ENCODE data around the gene TDP1.

TDP1 gene

DNA sequence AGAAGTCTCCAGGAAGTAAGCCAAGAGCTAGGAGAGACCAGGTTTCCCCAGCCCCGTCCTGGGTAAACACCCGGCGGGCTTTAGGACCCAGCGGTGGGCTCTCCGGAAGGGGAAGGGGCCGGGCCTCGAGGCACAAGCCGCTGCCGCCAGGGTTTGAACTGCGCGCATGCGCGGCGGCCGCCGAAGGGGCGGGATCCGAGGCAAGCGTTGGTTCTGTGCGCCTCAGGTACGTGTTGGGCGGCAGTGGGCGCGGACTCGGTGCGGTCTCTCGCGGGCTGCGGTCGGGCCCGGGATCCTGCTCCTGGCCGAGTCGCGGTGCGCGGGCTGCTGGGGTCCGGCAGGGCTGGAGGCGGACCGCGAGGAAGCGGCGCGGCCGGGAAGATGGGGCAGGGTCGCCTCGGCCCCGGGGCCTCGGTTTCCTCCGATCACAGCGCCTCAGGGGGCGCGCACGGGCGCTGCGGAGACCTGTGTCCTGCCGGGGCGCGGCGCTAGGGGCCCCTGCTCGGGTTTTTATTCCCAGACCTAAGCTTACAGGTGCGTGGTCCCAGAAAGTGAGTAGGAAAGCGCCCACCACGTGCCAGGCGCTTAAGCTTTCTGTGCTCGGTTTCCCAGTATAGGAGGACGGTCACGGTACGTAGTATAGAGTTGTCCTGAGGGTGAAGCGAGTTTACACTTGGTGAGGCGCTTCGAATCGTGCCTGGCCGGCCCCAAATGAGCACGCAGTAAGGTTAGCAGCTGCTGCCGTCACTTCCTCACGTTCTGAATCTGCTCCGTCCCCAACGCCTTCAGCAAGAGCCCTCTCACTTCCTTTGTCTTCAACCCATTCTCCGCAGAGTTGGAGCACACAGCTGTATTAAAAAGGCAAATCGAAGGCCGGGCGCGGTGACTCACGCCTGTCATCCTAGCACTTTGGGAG, at the start of gene TDP1:
TSS of gene TDP1 (plus strand) at position 183 of the 916 bp plus-strand sequence. CDS start 7,188 bp downstream, outside the sequence.
- peak within 1 kb of the TSS; percentile 82 for H3K4me3 ChIP-seq (ENCODE audit: low read depth, low read length)
- DNase-seq (ENCODE audit: low read depth) = peak; percentile 79

DNA sequence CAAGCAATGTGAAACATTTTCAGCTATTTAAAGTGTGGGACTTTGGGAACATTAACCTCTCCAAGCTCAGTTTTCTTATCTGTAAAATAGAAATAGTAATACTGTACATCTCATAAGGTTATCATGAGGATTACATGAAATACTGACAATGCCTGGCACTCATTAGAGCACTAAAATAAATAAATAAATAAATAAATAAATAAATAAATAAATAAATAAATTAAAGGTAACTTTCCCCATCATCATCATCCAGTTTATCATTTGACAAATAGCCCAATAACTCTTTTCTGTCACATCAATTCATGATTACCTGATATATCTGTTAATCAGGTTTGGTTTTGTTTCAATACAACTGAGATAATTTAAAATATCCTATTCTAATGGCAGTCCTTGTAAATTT, 49.7 kb upstream of the TDP1 start:
- H3K4me3 ChIP-seq (ENCODE audit: low read depth, low read length) = no peak overlapping the region
- no peak for DNase-seq (ENCODE audit: low read depth)

DNA sequence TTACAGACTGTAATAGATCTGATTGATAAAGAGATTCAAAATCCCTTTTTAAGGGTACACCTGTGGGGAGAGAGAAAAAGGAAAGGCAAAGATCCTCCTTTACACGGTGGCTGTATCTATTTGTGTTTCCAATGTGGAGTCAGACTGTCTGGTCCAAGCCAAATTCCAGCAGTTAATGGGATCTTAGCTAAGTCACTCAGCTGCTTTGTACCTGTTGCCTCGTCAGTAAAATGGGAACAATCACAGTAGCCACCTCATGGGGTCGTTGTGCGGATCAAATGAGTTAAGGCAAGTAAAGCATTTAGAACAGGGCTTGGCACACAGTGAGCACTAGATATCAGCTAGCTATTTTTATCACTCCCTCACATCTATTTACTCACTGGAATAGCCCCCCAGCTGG, 48.1 kb upstream of the TDP1 start:
- DNase-seq (ENCODE audit: low read depth) = no peak

DNA sequence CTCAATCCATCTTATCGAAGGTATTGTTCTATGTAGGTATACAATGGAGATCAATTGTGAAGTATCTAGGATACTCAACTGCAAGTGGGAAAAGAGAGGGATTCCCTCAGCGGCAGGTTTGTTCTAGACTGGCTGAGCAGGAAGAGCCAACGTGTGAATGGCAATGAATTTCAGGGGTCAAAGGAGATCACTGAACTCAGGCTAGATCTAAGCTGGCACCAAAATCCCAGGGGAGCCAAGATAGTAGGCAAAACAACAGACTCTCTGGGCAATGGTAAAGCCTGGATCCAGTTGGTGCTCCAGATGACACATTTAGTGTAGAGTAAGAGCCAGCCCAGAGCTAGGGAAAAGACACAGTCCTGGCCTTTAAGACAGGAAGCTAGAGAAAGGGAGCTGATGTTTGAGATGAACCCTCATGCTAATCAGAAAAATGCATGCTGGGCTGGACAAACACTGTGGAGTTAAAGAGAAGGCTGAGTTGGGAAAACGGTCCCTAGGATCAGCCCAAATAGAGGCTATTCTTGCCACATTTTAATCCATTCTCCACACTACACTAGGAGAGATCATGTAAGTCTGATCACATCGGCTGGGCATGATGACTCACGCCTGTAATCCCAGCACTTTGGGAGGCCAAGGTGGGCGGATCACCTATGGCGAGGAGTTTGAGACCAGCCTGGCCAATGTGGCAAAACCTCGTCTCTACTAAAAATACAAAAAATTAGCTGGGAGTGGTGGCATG, 46.8 kb upstream of the TDP1 start:
- no peak overlapping the region for H3K4me3 ChIP-seq (ENCODE audit: low read depth, low read length)
- no peak for DNase-seq (ENCODE audit: low read depth)

More for the DNA sequence above, 48.1 kb upstream of the TDP1 start:
- H3K4me3 ChIP-seq (ENCODE audit: low read depth, low read length) = no peak overlapping the region

DNA sequence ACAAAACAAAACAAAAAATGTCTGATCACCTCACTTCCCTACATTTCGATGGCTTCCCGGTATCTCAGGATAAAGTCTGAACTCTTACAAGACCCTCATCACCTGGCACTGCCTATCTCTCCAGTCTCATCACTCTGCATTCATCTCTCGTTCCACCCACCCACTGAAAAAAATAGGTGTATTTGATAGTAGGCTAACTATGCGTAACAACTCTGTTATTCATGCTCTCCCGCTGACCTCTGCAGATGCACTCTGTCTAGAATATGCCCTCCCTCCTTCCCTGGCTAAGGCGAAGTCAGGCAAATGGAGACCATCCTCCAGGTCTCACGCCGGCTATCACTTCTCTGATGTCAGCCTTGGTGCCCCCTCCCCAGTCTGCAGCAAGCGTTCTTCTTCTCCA, 46.1 kb upstream of the TDP1 start:
- no peak overlapping the region for H3K4me3 ChIP-seq (ENCODE audit: low read depth, low read length)
- no peak for DNase-seq (ENCODE audit: low read depth)

DNA sequence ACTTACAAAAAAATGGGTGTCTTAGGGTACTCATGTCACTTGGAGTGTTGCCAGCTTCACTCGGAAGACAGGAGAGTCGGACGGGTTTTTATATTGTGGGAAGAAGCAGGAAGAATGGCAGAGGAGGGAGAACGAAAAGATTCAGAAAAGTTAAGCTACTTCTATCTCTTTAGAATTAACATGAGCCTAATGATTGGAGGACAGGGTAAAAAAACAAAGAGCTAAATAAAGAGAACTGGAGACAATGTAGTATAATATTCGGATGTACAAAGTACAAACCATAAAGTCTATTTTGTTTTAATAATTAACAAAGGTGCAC, 45.1 kb upstream of the TDP1 start:
- DNase-seq (ENCODE audit: low read depth) = no peak
- no peak overlapping the region for H3K4me3 ChIP-seq (ENCODE audit: low read depth, low read length)

DNA sequence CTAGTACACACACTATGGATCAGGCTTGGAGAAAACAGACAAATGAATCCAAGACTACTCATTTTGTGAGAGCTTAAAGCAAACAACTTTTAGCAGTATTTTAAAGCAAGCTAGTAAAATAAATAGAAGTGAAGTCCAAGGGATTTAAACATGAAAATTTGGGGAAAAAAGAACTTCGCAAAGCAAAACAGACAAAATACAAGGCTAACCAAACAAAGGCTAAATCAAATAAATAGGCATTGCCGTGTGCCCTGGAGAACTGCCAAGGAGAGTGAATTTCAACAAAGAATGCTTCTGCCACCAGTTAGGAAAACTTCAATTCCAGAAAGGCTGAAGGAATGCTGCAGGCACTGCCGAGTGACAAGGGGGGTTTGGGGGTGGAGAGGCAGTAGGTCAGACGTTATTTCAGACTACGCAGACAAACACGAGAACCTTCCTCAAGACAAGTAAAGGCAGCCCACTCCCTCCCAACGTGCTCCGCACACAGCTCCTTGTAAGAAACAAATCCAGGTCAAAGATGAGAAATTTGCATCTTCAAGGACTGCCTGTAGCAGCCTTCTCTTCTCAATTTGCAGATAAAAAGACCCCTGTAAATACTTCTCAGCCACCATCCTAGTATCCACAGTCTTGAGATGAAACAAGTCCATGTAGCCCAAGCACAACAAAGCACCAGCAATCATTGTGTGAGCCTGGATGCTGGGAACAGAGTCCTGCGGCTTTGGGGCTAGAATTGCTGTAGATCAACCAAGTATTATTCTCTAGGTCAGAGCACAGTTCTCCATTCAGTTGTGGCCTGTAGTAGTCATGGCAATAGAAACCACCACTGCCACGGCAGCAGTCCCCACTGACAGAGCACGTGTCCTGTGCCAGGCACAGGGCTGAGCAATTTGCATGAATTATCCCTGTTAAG, 44.5 kb upstream of the TDP1 start:
- DNase-seq (ENCODE audit: low read depth) = no peak
- H3K4me3 ChIP-seq (ENCODE audit: low read depth, low read length) = no peak overlapping the region

DNA sequence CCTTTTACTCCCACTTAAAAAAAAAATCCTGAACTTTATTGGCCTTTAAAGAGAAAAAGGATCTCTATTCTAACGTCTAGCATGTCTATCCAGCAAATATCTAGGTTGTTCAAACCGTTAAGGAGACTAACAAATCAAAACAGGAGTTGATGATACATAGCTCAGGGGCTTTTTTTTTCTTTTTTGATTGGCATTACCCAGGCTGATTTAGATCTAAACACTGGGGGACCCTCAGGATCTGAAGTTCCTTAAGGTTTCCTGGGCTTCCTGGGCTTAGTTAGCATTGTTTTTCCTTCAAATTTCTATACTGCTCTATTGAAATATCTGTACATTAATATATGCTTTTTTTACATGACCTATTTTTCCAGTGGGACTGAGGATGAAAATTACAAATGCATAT, 43.5 kb upstream of the TDP1 start:
- H3K4me3 ChIP-seq (ENCODE audit: low read depth, low read length) = no peak overlapping the region
- no peak for DNase-seq (ENCODE audit: low read depth)

DNA sequence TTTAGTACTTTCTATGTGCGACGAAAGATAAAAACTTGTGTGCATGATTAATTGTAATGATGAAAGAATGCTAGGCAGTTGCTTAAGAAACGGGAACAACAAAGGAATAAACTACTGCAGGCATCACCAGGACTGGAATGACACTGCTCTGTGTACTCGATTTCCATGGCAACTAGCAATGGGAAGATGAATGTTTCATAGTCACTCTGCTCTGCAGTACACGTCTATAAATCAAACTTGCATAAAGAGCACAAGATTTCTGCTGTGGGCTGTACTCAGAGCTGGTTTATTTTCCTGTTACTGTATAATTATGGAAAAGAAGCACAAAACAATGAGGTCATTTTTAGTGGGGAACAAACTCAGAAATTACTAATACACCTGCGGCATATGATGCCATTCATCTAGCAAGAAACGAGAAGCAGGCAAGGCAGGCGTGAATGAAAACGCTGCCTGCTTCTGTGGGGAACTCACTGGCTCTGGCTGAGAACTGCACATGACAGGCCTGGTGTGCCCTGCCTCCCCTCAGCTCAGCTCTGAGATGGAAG, 43.0 kb upstream of the TDP1 start:
- H3K4me3 ChIP-seq (ENCODE audit: low read depth, low read length) = no peak overlapping the region
- DNase-seq (ENCODE audit: low read depth) = peak; percentile 94

DNA sequence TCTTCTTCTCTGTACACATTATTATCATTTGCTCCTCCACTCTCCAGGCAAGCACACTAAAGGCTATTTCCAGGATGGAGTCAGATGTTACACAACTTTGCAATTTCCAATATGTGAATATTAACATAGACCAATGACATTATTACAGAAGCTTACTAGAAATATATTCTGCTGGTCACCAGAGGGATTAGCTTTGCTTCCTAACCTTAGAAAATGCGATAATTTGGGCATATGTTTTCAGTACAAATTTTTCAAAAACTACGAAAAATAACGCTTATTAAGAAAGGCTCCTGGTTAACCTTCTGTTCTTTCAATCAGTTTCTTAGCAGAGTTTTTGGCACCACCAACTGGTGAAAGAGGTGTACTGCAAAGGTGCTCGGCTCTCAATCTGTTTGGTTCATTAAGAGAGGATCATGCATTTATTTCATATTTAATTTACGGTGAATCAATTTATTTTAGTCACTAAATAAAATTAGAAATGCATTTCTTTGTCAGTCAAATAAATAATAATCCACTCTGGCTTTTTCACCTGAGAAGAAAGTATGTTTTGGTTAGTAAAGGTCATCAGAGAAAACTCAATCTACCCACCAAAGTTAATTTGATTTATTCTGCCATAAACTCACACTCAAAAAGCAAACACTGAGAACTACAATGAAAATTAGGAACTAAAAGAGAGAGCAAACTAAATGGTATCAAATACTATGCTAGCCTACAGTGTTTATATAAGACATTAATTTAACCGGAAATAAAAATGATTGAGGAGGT, 40.4 kb upstream of the TDP1 start:
- no peak overlapping the region for H3K4me3 ChIP-seq (ENCODE audit: low read depth, low read length)
- DNase-seq (ENCODE audit: low read depth) = no peak

DNA sequence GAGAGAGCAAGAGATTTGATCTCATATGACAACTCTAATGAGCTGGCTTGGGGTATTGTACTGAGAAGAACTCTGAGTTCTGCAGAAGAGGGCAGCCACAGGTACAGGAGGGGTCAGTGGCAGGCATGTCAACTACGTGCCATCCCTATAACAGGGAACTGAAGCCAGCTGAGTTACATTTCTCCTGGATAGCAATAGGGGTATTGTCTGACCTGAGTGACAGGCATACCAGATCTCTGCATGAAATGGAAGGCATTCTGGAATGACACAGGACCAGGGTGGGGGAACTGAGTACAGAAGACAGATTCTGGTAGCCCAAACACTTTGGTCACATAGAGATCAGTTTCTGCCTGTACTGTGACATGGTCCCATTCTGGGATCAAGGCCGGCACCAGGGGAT, 37.0 kb upstream of the TDP1 start:
- no peak for DNase-seq (ENCODE audit: low read depth)
- H3K4me3 ChIP-seq (ENCODE audit: low read depth, low read length) = no peak overlapping the region

DNA sequence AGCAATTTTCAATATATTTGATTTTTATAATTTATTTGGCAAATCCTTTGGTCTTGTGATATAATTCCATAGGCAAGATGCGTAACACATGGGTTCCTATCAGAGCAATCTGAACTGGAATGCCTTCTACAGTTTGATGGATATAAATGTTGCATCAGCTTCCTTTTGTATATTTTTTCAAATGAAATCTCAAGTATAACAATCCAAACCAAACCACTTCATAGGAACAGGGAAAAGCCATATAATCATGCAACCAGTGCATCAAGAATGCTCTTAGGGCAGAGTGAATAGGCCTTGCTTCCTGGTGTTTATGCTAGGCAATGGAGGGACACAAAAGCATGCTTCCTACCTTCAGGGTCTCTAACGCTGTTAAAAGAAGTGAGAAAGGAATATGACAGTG, 35.7 kb upstream of the TDP1 start:
- H3K4me3 ChIP-seq (ENCODE audit: low read depth, low read length) = no peak overlapping the region
- DNase-seq (ENCODE audit: low read depth) = no peak

DNA sequence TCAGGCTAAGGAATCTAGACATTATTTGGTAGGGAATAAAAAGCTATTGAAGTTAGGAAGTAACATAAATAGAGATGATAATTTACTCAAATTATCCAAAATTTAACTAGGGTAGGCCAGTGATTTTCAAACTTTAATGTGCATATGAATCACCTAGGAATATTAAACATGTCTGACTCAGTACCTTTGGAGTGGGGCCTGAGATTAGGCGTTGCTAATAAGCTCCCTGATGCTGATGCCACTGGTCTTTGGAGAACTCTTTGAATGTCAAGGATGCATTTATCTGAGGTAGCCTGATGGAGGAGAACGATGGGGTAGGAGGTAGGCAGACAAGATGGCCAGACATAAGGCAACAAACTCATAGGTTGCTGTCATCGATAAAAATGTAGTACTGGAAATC, 34.4 kb upstream of the TDP1 start:
- no peak overlapping the region for H3K4me3 ChIP-seq (ENCODE audit: low read depth, low read length)
- no peak for DNase-seq (ENCODE audit: low read depth)

DNA sequence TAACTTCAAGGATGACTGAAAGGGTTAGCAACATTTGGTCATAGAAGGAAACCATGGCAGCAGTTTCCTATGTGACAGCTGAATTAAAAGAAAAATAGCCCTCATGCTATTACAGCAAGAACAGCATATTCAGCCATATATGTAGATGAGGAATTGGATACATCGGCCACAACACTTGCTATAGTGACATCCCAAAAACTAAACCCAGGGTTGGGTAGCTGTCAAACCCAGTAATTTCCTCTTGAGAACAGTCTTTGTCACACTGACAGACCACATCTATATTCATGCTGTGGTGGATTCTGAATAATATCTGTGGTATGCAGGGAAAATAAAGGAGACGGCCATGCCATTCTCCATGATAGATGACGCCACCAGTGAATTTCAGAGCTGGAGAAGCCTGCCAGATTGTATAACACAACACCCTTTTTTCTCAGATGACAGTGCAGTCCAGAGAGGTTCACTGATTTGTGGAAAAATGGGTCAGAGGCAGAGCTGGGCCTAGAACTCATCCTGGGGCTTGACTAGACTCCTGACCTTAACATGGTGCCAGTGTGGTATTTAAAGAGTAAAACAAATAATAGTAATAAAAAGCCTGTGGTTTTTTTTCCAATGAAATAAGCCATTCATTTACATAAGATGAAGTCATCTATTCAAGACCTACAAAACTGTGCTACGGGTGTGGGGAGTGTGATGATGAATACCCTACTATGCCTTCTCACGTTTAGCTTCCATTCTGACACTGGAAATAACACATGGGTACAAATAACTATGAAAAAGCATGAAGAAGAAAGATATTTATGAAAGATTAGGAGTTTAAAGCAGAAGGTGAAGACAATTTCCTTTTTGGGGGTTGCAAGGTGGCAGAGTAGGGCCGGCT, 33.5 kb upstream of the TDP1 start:
- H3K4me3 ChIP-seq (ENCODE audit: low read depth, low read length) = no peak overlapping the region
- peak; percentile 56 for DNase-seq (ENCODE audit: low read depth)

DNA sequence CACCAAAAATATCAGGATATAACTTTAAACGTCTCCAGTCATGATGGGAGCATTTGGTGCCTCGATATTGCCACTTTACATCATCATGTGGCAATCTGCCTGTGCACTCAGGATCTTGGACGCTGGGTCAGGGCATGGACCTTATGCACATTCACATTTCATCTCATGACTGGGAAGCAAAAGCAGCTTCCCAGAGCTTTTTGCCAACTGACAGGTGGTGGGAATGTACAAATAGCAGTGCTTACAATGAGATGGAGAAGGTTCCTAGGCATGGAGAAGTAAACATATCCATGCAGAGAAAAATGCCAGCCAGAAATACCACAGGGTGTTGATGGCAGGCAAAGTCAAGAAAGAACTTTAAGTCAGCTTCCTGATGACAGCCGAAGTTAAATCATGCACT, 31.5 kb upstream of the TDP1 start:
- no peak overlapping the region for H3K4me3 ChIP-seq (ENCODE audit: low read depth, low read length)
- no peak for DNase-seq (ENCODE audit: low read depth)

DNA sequence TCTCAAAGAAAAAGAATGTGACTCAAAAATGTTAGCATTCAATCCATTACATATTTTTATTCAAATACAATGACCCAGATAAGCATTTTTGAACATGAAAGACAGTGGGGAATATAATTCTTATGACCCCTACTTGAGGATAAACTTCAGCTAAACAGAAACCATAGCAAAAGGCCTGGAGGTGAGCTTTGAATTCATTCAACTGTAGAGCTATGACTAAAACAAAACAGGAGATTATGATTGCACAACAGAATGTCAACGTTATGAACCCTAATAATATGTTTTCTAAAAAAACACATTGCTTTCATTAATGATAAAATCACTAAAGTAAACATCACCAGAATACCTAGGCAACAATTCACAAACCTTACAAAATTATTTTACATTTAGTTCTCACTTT, 29.0 kb upstream of the TDP1 start:
- no peak for DNase-seq (ENCODE audit: low read depth)
- H3K4me3 ChIP-seq (ENCODE audit: low read depth, low read length) = no peak overlapping the region

DNA sequence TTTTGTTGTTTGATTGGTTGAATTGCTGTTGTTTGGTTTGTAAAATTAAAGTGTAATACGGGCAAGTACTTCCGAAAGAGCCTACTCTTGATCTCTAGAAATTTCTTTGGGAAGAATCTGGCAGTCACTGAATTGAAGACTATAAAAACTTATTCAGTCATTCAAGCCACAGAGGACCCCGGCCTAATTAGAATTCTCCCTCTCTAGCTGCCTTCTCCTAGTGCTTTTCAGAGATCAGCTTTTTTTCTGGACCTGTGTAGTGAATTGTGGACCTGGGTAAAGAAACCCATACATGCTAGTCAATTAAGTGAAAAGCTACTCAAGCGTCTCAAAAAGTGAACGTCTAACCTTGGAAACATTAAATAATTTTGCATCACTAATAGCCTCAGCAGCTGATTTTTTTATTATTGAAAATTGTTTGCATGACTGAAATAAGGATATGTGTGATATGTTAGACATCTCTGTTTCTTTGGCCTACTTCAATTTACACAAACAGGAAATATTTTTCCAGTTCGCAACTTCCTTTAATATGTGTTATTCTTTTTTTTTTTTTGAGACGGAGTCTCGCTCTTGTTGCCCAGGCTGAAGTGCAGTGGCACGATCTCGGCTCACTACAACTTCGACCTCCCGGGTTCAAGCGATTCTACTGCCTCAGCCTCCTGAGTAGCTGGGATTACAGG, 28.4 kb upstream of the TDP1 start:
- no peak overlapping the region for H3K4me3 ChIP-seq (ENCODE audit: low read depth, low read length)
- DNase-seq (ENCODE audit: low read depth) = no peak

DNA sequence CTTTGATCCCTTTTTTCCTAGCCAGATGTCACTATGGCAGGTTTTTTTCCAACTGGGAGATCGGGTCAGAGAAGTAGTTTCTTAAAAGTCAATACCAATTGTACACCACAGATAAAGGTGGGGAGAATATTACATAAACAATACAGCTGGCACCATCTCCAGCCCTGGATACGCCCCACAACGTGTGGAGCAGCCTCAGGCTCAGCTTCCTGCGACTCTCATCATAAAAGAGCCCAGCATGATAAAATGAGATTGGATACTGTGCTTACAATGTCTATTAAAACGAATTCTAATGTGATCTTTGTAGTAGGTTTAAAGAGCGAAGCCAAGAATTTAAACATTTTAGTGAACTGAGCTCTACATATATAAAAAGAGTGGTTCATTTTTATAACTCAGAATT, 22.7 kb upstream of the TDP1 start:
- H3K4me3 ChIP-seq (ENCODE audit: low read depth, low read length) = no peak overlapping the region

More for the DNA sequence above, 22.7 kb upstream of the TDP1 start:
- DNase-seq (ENCODE audit: low read depth) = no peak

Data from skeletal muscle cell (primary cell).